Measurements from ENCODE around the gene UGT1A9. TPM values are rescaled to one million over a fixed set of nuclear protein-coding genes. Genes with fewer than 3 reads are reported as not detected.
"Not testable (repeated sequence)": the region's sequence is repeated elsewhere in the genome, so short reads cannot be mapped to it uniquely, and the experiment has no call there.

UGT1A9 gene
- total RNA-seq, 4 donors from 2014 or later, result not detected

DNA sequence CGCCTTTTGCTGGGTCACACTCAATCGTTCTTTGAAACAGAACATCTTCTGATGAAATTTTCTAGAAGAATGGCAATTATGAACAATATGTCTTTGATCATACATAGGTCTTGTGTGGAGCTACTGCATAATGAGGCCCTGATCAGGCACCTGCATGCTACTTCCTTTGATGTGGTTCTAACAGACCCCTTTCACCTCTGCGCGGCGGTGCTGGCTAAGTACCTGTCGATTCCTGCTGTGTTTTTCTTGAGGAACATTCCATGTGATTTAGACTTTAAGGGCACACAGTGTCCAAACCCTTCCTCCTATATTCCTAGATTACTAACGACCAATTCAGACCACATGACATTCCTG lies 41.5 kb downstream of the UGT1A9 start:
- no peak overlapping the region for H3K4me3 ChIP-seq
- H3K9me3 ChIP-seq, result no peaks in the 10 kb centered on the region
- WGBS, 2 donors (ENCODE audit: low coverage in 1 of 2), result 82% methylated on average over 5 to 7 of the region's 7 CpGs
- ATAC-seq, result no peak
- H3K27ac ChIP-seq, result no peak overlapping the region
- TF ChIP-seq POLR2A (IDR thresholded peaks at IDR 0.05) (no peak), POLR2AphosphoS5 (IDR thresholded peaks at IDR 0.05) (no peak)
- TF ChIP-seq, protein P1, sequence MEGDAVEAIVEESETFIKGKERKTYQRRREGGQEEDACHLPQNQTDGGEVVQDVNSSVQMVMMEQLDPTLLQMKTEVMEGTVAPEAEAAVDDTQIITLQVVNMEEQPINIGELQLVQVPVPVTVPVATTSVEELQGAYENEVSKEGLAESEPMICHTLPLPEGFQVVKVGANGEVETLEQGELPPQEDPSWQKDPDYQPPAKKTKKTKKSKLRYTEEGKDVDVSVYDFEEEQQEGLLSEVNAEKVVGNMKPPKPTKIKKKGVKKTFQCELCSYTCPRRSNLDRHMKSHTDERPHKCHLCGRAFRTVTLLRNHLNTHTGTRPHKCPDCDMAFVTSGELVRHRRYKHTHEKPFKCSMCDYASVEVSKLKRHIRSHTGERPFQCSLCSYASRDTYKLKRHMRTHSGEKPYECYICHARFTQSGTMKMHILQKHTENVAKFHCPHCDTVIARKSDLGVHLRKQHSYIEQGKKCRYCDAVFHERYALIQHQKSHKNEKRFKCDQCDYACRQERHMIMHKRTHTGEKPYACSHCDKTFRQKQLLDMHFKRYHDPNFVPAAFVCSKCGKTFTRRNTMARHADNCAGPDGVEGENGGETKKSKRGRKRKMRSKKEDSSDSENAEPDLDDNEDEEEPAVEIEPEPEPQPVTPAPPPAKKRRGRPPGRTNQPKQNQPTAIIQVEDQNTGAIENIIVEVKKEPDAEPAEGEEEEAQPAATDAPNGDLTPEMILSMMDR (IDR thresholded peaks at IDR 0.05), result no peak
- no peaks in the 10 kb centered on the region for H3K4me1 ChIP-seq
- no peaks in the 10 kb centered on the region for H3K36me3 ChIP-seq
- H3K27me3 ChIP-seq, result peaks cover 39% of the 10 kb centered on the region

DNA sequence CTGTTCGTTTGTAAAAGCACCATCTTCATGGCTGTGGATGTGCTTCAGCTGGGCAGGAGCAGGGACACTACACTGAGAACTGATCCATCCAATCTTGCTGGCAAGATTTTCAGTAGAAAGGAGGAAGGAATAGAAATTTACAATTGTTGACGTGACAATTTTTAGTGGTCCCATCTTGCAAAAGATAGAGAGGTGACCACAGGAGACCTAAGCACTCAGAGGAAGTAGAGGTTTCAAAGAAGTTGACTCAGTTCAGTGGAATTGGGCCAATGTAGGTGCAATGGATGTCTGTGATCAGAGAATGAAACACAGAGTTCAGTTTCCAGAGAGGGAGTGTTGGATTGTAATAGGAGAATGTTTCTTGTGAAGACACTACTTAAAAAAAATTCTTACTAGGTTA lies 42.4 kb downstream of the UGT1A9 start:
- H3K36me3 ChIP-seq, result no peaks in the 10 kb centered on the region
- H3K27ac ChIP-seq, result no peak overlapping the region
- H3K9me3 ChIP-seq, result no peaks in the 10 kb centered on the region
- no peak for TF ChIP-seq EP300 (IDR thresholded peaks at IDR 0.05)
- TF ChIP-seq, protein P1 (IDR thresholded peaks at IDR 0.05), result no peak
- no peak for TF ChIP-seq POLR2A (IDR thresholded peaks at IDR 0.05)
- no peak for TF ChIP-seq POLR2AphosphoS5 (IDR thresholded peaks at IDR 0.05)
- peaks cover 43% of the 10 kb centered on the region for H3K27me3 ChIP-seq
- ATAC-seq, result no peak
- WGBS, 2 donors (ENCODE audit: low coverage in 1 of 2), result 67 to 72% methylated on average over 2 of the region's 2 CpGs
- H3K4me1 ChIP-seq, result no peaks in the 10 kb centered on the region
- no peak overlapping the region for H3K4me3 ChIP-seq

DNA sequence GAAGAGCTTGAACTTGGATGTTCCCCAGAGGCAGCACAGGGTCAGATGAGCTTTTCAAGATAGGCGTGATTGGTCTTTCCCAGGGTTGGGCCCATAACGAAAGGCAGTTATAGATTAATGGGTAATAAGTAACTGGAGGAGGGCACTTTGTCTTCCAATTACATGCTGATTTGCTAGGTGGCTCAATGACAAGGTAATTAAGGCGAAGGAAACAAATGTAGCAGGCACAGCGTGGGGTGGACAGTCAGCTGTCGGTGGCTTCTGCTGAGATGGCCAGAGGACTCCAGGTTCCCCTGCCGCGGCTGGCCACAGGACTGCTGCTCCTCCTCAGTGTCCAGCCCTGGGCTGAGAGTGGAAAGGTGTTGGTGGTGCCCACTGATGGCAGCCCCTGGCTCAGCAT lies 46.9 kb downstream of the UGT1A9 start, which contains the start of gene UGT1A4:
UGT1A4 (plus strand) TSS at position 185 of the 400 bp plus-strand sequence; CDS start at position 270, 85 bp downstream.
- Histone ChIP-seq H3K4me3 (no peak within 1 kb of the TSS), H3K9me3 (no peaks in the 10 kb centered on the region), H3K36me3 (no peaks in the 10 kb centered on the region), H3K27me3 (peaks cover 39% of the 10 kb centered on the region), H3K4me1 (no peaks in the 10 kb centered on the region), H3K27ac (no peak within 1 kb of the TSS)
- no peak for ATAC-seq
- TF ChIP-seq, protein P1 (IDR thresholded peaks at IDR 0.05), result no peak
- TF ChIP-seq POLR2AphosphoS5 (IDR thresholded peaks at IDR 0.05) (no peak), EP300 (IDR thresholded peaks at IDR 0.05) (no peak), POLR2A (IDR thresholded peaks at IDR 0.05) (no peak)
- WGBS, 2 donors (ENCODE audit: low coverage in 1 of 2), result 81 to 90% methylated on average over 2 to 7 of the region's 7 CpGs

DNA sequence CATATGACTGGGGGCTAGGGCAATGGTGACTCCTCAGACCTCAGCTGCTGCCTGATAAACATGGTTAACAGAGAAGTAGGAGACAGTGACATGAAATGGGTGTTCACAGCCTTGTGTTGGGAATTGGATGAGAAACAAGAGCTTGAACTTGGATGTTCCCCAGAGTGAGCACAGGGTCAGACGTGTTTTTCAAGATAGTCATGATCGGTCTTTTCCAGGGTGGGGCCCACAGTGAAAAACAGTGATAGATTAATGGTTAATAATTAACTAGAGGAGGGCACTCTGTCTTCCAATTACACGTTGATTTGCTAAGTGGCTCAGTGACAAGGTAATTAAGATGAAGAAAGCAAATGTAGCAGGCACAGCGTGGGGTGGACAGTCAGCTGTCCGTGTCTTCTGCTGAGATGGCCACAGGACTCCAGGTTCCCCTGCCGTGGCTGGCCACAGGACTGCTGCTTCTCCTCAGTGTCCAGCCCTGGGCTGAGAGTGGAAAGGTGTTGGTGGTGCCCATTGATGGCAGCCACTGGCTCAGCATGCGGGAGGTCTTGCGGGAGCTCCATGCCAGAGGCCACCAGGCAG lies 57.1 kb downstream of the UGT1A9 start, which contains the start of gene UGT1A3:
UGT1A3 (plus strand) TSS at position 320 of the 579 bp plus-strand sequence; CDS start at position 405, 85 bp downstream.
- no peak for ATAC-seq
- H3K4me1 ChIP-seq, result no peaks in the 10 kb centered on the region
- H3K27me3 ChIP-seq, result peaks cover 11% of the 10 kb centered on the region
- H3K9me3 ChIP-seq, result no peaks in the 10 kb centered on the region
- no peak within 1 kb of the TSS for H3K27ac ChIP-seq
- WGBS, 2 donors (ENCODE audit: low coverage in 1 of 2), result 71 to 78% methylated on average over 3 to 5 of the region's 8 CpGs
- no peaks in the 10 kb centered on the region for H3K36me3 ChIP-seq
- H3K4me3 ChIP-seq, result no peak within 1 kb of the TSS
- TF ChIP-seq POLR2A (IDR thresholded peaks at IDR 0.05) (no peak), POLR2AphosphoS5 (IDR thresholded peaks at IDR 0.05) (no peak), EP300 (IDR thresholded peaks at IDR 0.05) (no peak)
- TF ChIP-seq, protein P1 (IDR thresholded peaks at IDR 0.05), result no peak

DNA sequence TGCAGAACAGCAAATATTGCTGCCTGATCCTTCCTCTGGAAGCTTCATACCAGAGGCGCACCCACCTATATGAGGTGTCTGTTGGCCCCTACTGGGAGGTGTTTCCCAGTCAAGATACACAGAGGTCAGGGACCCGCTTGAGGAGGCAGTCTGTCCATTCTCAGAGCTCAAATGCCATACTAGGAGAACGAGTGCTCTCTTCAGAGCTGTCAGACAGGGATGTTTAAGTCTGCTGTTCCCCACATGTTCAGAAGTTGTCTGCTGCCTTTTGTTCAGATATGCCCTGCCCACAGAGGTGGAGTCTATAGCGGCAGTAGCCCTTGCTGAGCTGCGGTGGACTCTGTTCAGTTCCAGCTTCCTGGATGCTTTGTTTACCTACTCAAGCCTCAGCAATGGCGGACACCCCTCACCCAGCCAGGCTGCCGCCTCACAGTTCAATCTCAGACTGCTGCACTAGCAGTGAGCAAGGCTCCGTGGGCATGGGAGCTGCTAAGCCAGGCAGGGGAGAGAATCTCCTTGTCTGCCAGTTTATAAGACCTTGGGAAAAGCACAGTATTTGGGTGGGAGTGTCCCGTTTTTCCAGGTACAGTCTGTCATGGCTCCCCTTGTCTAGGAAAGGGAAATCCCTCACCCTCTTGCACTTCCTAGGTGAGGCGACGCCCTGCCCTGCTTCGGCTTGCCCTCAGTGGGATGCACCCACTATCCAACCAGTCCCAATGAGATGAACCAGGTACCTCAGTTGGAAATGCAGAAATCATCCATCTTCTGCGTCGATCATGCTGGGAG lies 65.4 kb downstream of the UGT1A9 start:
- 78% methylated on average over 9 of the region's 14 CpGs; no CpG with 5 or more reads in 1 of the 2 donors for WGBS, 2 donors (ENCODE audit: low coverage in 1 of 2)
- not testable (repeated sequence) for H3K27ac ChIP-seq, H3K9me3 ChIP-seq, ATAC-seq, H3K4me1 ChIP-seq, H3K36me3 ChIP-seq, H3K4me3 ChIP-seq
- H3K27me3 ChIP-seq, result peaks cover 16% of the 10 kb centered on the region

Data from gastroesophageal sphincter (tissue), 4 donors.